GM12878 (cell line): ENCODE results near the gene MLIP. TPM values are rescaled to one million over a fixed set of nuclear protein-coding genes. Genes with fewer than 3 reads are reported as not detected.

Experiments
- ATAC-seq: fragments of 200-7000 bp; cut with Tn5 transposase; 3 replicates; pipeline ENCODE4 v1.9.1; 2020; ENCODE audit warnings: mild to moderate bottlenecking, moderate library complexity
- BruUV-seq: library from RNA; stranded (reverse); fragments of 400-500 nt; replicated peaks from 2 replicates; lab custom pipeline; 2021; lab: Mats Ljungman, UMichigan
- CTCF ChIA-PET: fragments of 300-600 bp; sonication (Branson Sonifier 250); formaldehyde crosslinking; extraction: SDS; loops from one replicate; lab custom pipeline; 2021; ENCODE audit warnings: inconsistent platforms; lab: Yijun Ruan, JAX
- POLR2A ChIA-PET: fragments of 350-600 bp; formaldehyde crosslinking; extraction: SDS; loops from one replicate; lab custom pipeline; 2021; ENCODE audit warnings: inconsistent platforms; lab: Charles Lee
- RAD21 ChIA-PET: fragments of 300-600 bp; sonication (Branson Sonifier 250); formaldehyde crosslinking; loops from one replicate; lab custom pipeline; 2023; ENCODE audit warnings: antibody characterized with exemption; ENCODE audit not compliant: unreplicated experiment; lab: Charles Lee
- SMC1A ChIA-PET: fragments of 300-600 bp; sonication (Branson Sonifier 250); formaldehyde crosslinking; loops from one replicate; lab custom pipeline; 2023; ENCODE audit not compliant: unreplicated experiment, uncharacterized antibody; lab: Charles Lee
- DNase-seq: peaks from one replicate; pipeline ENCODE4 v3.0.0-alpha.2; 2011; ENCODE audit warnings: low read depth, low spot score
- FAIRE-seq: peaks from 3 replicates; lab custom pipeline; 2011; peaks lifted over from hg19 to GRCh38; lab: Jason Lieb, UNC
- H2AFZ ChIP-seq: 2 replicates; pipeline ENCODE4 v1.6.0; 2011; ENCODE audit warnings: low read depth, low read length, control low read depth; ENCODE audit not compliant: control insufficient read depth
- H3K27ac ChIP-seq: 2 replicates; pipeline ENCODE4 v1.5.1; 2011; ENCODE audit warnings: control low read depth; ENCODE audit not compliant: control insufficient read depth, insufficient read depth
- H3K27me3 ChIP-seq, 2 experiments: replicated peaks in 1 of 2; 2 replicates each; pipeline versions ENCODE4 v1.6.0 to v1.6.1; 2011; ENCODE audit warnings: low read length in 1 of 2; ENCODE audit not compliant: control insufficient read depth in 2 of 2, insufficient read depth in 2 of 2
- H3K36me3 ChIP-seq, 2 experiments: 2 replicates each; pipeline ENCODE4 v1.5.1; 2011; ENCODE audit warnings: low read length in 1 of 2; ENCODE audit not compliant: control insufficient read depth in 2 of 2, insufficient read depth in 2 of 2
- H3K4me1 ChIP-seq: 2 replicates; pipeline ENCODE4 v1.6.1; 2011; ENCODE audit warnings: mild to moderate bottlenecking, low read length, moderate library complexity, mixed read lengths; ENCODE audit not compliant: control insufficient read depth, insufficient read depth
- H3K4me2 ChIP-seq: 2 replicates; pipeline ENCODE4 v1.6.0; 2011; ENCODE audit warnings: control low read depth; ENCODE audit not compliant: control insufficient read depth, insufficient read depth
- H3K4me3 ChIP-seq: fragments of 200-600 bp; sonication (generic); 2 replicates; pipeline ENCODE4 v1.5.1; 2016
- H3K79me2 ChIP-seq: 2 replicates; pipeline ENCODE4 v1.6.0; 2011; ENCODE audit warnings: low read length; ENCODE audit not compliant: control insufficient read depth, insufficient read depth
- H3K9ac ChIP-seq: 2 replicates; pipeline ENCODE4 v1.8.0; 2011; ENCODE audit warnings: low read length, control low read depth, mixed read lengths; ENCODE audit not compliant: control insufficient read depth, insufficient read depth
- H3K9me3 ChIP-seq: replicated peaks from 3 replicates; pipeline ENCODE4 v1.5.1; 2011; ENCODE audit warnings: mild to moderate bottlenecking, low read length; ENCODE audit not compliant: control insufficient read depth, insufficient read depth
- H4K20me1 ChIP-seq: 2 replicates; pipeline ENCODE4 v1.6.0; 2011; ENCODE audit not compliant: control insufficient read depth, insufficient read depth
- BACH1 ChIP-seq: fragments of 450-650 bp; IDR thresholded peaks from 2 replicates; pipeline ENCODE4 v1.6.1; 2017; ENCODE audit warnings: mild to moderate bottlenecking, borderline replicate concordance
- CHD4 ChIP-seq: fragments of 200-600 bp; sonication (generic); IDR thresholded peaks from 2 replicates; pipeline ENCODE4 v1.6.1; 2016; ENCODE audit warnings: mild to moderate bottlenecking
- IRF3 ChIP-seq: fragments of 450-650 bp; IDR thresholded peaks from 2 replicates; pipeline ENCODE4 v1.6.1; 2014; ENCODE audit warnings: mild to moderate bottlenecking
- MYB ChIP-seq: fragments of 150-350 bp; IDR thresholded peaks from 2 replicates; pipeline ENCODE4 v1.6.1; 2014; ENCODE audit warnings: mild to moderate bottlenecking, low read depth, low read length, borderline replicate concordance
- NFYB ChIP-seq: IDR thresholded peaks from 2 replicates; pipeline ENCODE4 v1.6.1; 2011; ENCODE audit warnings: low read depth, mild to moderate bottlenecking, low read length, improper control_type of control experiment, moderate library complexity; ENCODE audit not compliant: insufficient read depth
- NR2C1 ChIP-seq: fragments of 450-650 bp; IDR thresholded peaks from 2 replicates; pipeline ENCODE4 v1.6.1; 2017; ENCODE audit warnings: antibody characterized with exemption, mild to moderate bottlenecking, moderate library complexity
- NR2F1 ChIP-seq: fragments of 450-650 bp; conservative IDR thresholded peaks from 2 replicates; pipeline ENCODE4 v1.6.1; 2017; ENCODE audit warnings: mild to moderate bottlenecking
- NRF1 ChIP-seq: conservative IDR thresholded peaks from 2 replicates; pipeline ENCODE4 v1.6.1; 2011; ENCODE audit warnings: mild to moderate bottlenecking, low read depth, low read length, improper control_type of control experiment
- PAX5 ChIP-seq: IDR thresholded peaks from 2 replicates; pipeline ENCODE4 v1.6.1; 2011; ENCODE audit warnings: low read depth, low read length, borderline replicate concordance
- POLR2A ChIP-seq: IDR thresholded peaks from 2 replicates; pipeline ENCODE4 v1.6.1; 2011; ENCODE audit warnings: low read depth, mild to moderate bottlenecking, low read length
- SMARCA5 ChIP-seq: fragments of 450-650 bp; IDR thresholded peaks from 2 replicates; pipeline ENCODE4 v1.6.1; 2017; ENCODE audit warnings: mild to moderate bottlenecking
- SPI1 ChIP-seq: IDR thresholded peaks from 2 replicates; pipeline ENCODE4 v1.6.1; 2011; ENCODE audit warnings: low read depth, mild to moderate bottlenecking, low read length, moderate library complexity, borderline replicate concordance; ENCODE audit not compliant: insufficient read depth
- ZNF622 ChIP-seq: fragments of 450-650 bp; IDR thresholded peaks from 2 replicates; pipeline ENCODE4 v1.6.1; 2017; ENCODE audit warnings: mild to moderate bottlenecking, inconsistent platforms
- WGBS: methylation state at CpG from one replicate; pipeline ENCODE4 v1.1.6; 2016; ENCODE audit warnings: low lambda C conversion rate; ENCODE audit not compliant: insufficient replicate concordance, insufficient coverage; ENCODE audit errors: missing lambda C conversion rate; 5-methylcytosine and 5-hydroxymethylcytosine counted together
- in situ Hi-C: fragments of 300-500 bp; cut with MboI; formaldehyde crosslinking; loops from 9 replicates; pipeline ENCODE4 v1.14.3; 2018; ENCODE audit warnings: mixed read lengths
- intact Hi-C: fragments of 100-400 bp; cut with micrococcal nuclease; formaldehyde crosslinking; loops from one replicate; pipeline ENCODE4 v1.14.2; 2022; ENCODE audit not compliant: unreplicated experiment
- polyA plus RNA-seq, 11 experiments: library from polyadenylated mRNA; depleted of rRNA in 4 of 11; unstranded in 6 of 11; stranded (reverse) in 5 of 11; fragments of >200 nt; fragmentation: Nextera tagmentation in 4 of 11; fragmentation: Illumina TruSeq in 1 of 11; extraction: Ambion mirVana in 4 of 11; extraction: Trizol in 1 of 11; gene quantifications; 1 replicate in 1 of 11; 2 replicates in 10 of 11; pipeline versions ENCODE4 v1.2.1 to v1.2.3, GENCODE V29; 2011 to 2016; ENCODE audit warnings: inconsistent platforms in 2 of 11, missing spikeins in 2 of 11, low read depth in 1 of 11
- total RNA-seq, 4 experiments: library from RNA; depleted of rRNA in 3 of 4; stranded (reverse); fragments of >200 nt in 3 of 4; fragmentation: Illumina TruSeq in 1 of 4; extraction: Trizol in 1 of 4; gene quantifications; 2 replicates each; pipeline versions ENCODE4 v1.2.1 to v1.2.3, GENCODE V29; 2013 to 2021
- TF ChIP-seq, protein P1 (sequence below): fragments of 450-650 bp; IDR thresholded peaks from 2 replicates; pipeline ENCODE4 v1.6.1; 2017; ENCODE audit warnings: mild to moderate bottlenecking, moderate library complexity
- TF ChIP-seq, protein P2 (sequence below): IDR thresholded peaks from 2 replicates; pipeline ENCODE4 v1.6.1; 2011; ENCODE audit warnings: low read depth, low read length, improper control_type of control experiment, borderline replicate concordance
- TF ChIP-seq, protein P3 (sequence below): IDR thresholded peaks from 2 replicates; pipeline ENCODE4 v1.6.1; 2012; ENCODE audit warnings: low read depth, low read length, improper control_type of control experiment

Gene MLIP
- total and polyA plus RNA-seq, 10 of the 15 experiments (the other 5 are each of a cell fraction or from before 2014, with no cell fraction given) = not detected

DNA sequence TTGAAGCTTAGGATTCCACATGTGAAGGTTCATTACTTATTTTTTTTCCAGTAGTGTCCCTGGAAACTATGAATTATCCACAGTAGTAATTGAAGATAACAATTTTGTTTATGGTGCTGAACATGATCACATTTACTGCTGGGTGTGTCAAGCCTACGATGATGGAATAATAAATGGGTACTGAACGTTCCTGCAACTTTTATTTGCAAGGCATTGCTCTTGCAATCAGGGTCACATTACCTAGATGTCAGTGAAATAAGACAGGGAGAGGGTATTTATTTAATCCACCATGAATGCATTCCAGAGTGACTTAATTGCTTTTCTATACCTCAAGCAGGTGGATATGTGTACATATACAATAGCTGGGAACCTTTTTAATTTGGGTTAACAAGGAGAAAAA, 27.0 kb upstream of the MLIP start:
- Histone ChIP-seq H3K9ac (no peak overlapping the region), H4K20me1 (no peaks in the 10 kb centered on the region), H3K27ac (no peak overlapping the region), H3K4me1 (no peaks in the 10 kb centered on the region), H3K79me2 (no peaks in the 10 kb centered on the region), H3K4me3 (no peak overlapping the region), H3K36me3 (no peaks in the 10 kb centered on the region), H3K9me3 (no peaks in the 10 kb centered on the region), H2AFZ (no peak overlapping the region), H3K4me2 (no peak overlapping the region), H3K27me3 (no peaks in the 10 kb centered on the region)
- ChIA-PET RAD21 (no interaction called here), CTCF (no interaction called here), SMC1A (no interaction called here), POLR2A (no interaction called here)
- no peak for DNase-seq
- in situ Hi-C loops (no loop called here), intact Hi-C loops (no loop called here)
- BruUV-seq = no TSS peak
- TF ChIP-seq POLR2A = no peak
- TF ChIP-seq, protein P1, sequence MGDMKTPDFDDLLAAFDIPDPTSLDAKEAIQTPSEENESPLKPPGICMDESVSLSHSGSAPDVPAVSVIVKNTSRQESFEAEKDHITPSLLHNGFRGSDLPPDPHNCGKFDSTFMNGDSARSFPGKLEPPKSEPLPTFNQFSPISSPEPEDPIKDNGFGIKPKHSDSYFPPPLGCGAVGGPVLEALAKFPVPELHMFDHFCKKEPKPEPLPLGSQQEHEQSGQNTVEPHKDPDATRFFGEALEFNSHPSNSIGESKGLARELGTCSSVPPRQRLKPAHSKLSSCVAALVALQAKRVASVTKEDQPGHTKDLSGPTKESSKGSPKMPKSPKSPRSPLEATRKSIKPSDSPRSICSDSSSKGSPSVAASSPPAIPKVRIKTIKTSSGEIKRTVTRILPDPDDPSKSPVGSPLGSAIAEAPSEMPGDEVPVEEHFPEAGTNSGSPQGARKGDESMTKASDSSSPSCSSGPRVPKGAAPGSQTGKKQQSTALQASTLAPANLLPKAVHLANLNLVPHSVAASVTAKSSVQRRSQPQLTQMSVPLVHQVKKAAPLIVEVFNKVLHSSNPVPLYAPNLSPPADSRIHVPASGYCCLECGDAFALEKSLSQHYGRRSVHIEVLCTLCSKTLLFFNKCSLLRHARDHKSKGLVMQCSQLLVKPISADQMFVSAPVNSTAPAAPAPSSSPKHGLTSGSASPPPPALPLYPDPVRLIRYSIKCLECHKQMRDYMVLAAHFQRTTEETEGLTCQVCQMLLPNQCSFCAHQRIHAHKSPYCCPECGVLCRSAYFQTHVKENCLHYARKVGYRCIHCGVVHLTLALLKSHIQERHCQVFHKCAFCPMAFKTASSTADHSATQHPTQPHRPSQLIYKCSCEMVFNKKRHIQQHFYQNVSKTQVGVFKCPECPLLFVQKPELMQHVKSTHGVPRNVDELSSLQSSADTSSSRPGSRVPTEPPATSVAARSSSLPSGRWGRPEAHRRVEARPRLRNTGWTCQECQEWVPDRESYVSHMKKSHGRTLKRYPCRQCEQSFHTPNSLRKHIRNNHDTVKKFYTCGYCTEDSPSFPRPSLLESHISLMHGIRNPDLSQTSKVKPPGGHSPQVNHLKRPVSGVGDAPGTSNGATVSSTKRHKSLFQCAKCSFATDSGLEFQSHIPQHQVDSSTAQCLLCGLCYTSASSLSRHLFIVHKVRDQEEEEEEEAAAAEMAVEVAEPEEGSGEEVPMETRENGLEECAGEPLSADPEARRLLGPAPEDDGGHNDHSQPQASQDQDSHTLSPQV = no peak
- TF ChIP-seq MYB = no peak
- no peak for TF ChIP-seq NFYB
- TF ChIP-seq BACH1 = no peak
- TF ChIP-seq, protein P2, sequence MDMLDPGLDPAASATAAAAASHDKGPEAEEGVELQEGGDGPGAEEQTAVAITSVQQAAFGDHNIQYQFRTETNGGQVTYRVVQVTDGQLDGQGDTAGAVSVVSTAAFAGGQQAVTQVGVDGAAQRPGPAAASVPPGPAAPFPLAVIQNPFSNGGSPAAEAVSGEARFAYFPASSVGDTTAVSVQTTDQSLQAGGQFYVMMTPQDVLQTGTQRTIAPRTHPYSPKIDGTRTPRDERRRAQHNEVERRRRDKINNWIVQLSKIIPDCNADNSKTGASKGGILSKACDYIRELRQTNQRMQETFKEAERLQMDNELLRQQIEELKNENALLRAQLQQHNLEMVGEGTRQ = no peak
- no peak for TF ChIP-seq SPI1
- TF ChIP-seq CHD4 = no peak
- TF ChIP-seq ZNF622 = no peak
- no peak for TF ChIP-seq NR2F1
- TF ChIP-seq IRF3 = no peak
- TF ChIP-seq, protein P3, sequence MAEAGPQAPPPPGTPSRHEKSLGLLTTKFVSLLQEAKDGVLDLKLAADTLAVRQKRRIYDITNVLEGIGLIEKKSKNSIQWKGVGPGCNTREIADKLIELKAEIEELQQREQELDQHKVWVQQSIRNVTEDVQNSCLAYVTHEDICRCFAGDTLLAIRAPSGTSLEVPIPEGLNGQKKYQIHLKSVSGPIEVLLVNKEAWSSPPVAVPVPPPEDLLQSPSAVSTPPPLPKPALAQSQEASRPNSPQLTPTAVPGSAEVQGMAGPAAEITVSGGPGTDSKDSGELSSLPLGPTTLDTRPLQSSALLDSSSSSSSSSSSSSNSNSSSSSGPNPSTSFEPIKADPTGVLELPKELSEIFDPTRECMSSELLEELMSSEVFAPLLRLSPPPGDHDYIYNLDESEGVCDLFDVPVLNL = no peak
- TF ChIP-seq NR2C1 = no peak
- TF ChIP-seq SMARCA5 = no peak
- no peak for TF ChIP-seq PAX5
- no peak for TF ChIP-seq NRF1
- FAIRE-seq = no peak
- ATAC-seq = no peak
- 0% methylated on average over 2 of the region's 2 CpGs for WGBS
